ENCODE data around the gene SURF1. TPM values are rescaled to one million over a fixed set of nuclear protein-coding genes. Genes with fewer than 3 reads are reported as not detected.
"Not testable (repeated sequence)": the region's sequence is repeated elsewhere in the genome, so short reads cannot be mapped to it uniquely, and the experiment has no call there.

Gene SURF1
- total and polyA plus RNA-seq, 5 donors = 34.0 to 98.8 (median 45.5) TPM

GRCh38 chr9:133344071-133344470, 12.2 kb downstream of the SURF1 start:
- Histone ChIP-seq H3K27me3 (ENCODE audit: control insufficient read depth, insufficient read depth) (no peaks in the 10 kb centered on the region), H3K27ac (ENCODE audit: low read length) (no peak overlapping the region), H3K4me3 (ENCODE audit: low read length) (no peak overlapping the region), H3K9me3 (ENCODE audit: control insufficient read depth, low read length) (no peaks in the 10 kb centered on the region), H3K4me1 (ENCODE audit: control insufficient read depth, insufficient read depth, low read length) (peaks cover 8% of the 10 kb centered on the region)
- WGBS = 94% methylated on average over 19 of the region's 19 CpGs
- ATAC-seq (no peak), DNase-seq (peak in 1 of 3 donors; percentile 32)
- intact Hi-C loops (cut with DNase I) = no loop called here

- ATAC-seq (no peak), DNase-seq (peak in 2 of 3 donors; percentile 46 to 52)
- Histone ChIP-seq H3K9me3 (ENCODE audit: control insufficient read depth, low read length) (no peaks in the 10 kb centered on the region), H3K4me1 (ENCODE audit: control insufficient read depth, insufficient read depth, low read length) (peaks cover 6% of the 10 kb centered on the region), H3K27me3 (ENCODE audit: control insufficient read depth, insufficient read depth) (no peaks in the 10 kb centered on the region), H3K4me3 (ENCODE audit: low read length) (no peak overlapping the region), H3K27ac (ENCODE audit: low read length) (no peak overlapping the region)
- WGBS = 79% methylated on average over 11 of the region's 11 CpGs
- intact Hi-C loops (cut with DNase I) = no loop called here
Observed at GRCh38 chr9:133342570-133342969, 13.7 kb downstream of the SURF1 start.

GRCh38 chr9:133342069-133342406, 14.2 kb downstream of the SURF1 start:
- no peak overlapping the region for H3K4me3 ChIP-seq (ENCODE audit: low read length)
- no peak overlapping the region for H3K27ac ChIP-seq (ENCODE audit: low read length)
- H3K9me3 ChIP-seq (ENCODE audit: control insufficient read depth, low read length) = no peaks in the 10 kb centered on the region
- DNase-seq = no peak
- 78% methylated on average over 12 of the region's 12 CpGs for WGBS
- peaks cover 6% of the 10 kb centered on the region for H3K4me1 ChIP-seq (ENCODE audit: control insufficient read depth, insufficient read depth, low read length)
- H3K27me3 ChIP-seq (ENCODE audit: control insufficient read depth, insufficient read depth) = no peaks in the 10 kb centered on the region
- ATAC-seq = no peak
- intact Hi-C loops (cut with DNase I) = no loop called here

- H3K27me3 ChIP-seq (ENCODE audit: control insufficient read depth, insufficient read depth) = no peaks in the 10 kb centered on the region
- 86% methylated on average over 15 of the region's 15 CpGs for WGBS
- DNase-seq (peak; percentile 48 to 82 (median 82)), ATAC-seq (peak; percentile 40 to 58)
- peaks cover 2% of the 10 kb centered on the region for H3K4me1 ChIP-seq (ENCODE audit: control insufficient read depth, insufficient read depth, low read length)
- H3K4me3 ChIP-seq (ENCODE audit: low read length) = no peak overlapping the region
- intact Hi-C loops (cut with DNase I) = no loop called here
- H3K9me3 ChIP-seq (ENCODE audit: control insufficient read depth, low read length) = no peaks in the 10 kb centered on the region
- no peak overlapping the region for H3K27ac ChIP-seq (ENCODE audit: low read length)
Observed at GRCh38 chr9:133341369-133342068, 14.8 kb downstream of the SURF1 start.

- no peak overlapping the region for H3K4me3 ChIP-seq (ENCODE audit: low read length)
- no peak overlapping the region for H3K27ac ChIP-seq (ENCODE audit: low read length)
- intact Hi-C loops (cut with DNase I) = no loop called here
- H3K27me3 ChIP-seq (ENCODE audit: control insufficient read depth, insufficient read depth) = no peaks in the 10 kb centered on the region
- 84% methylated on average over 13 of the region's 13 CpGs for WGBS
- ATAC-seq = no peak
- no peaks in the 10 kb centered on the region for H3K9me3 ChIP-seq (ENCODE audit: control insufficient read depth, low read length)
- DNase-seq = peak in 1 of 3 donors; percentile 35
- H3K4me1 ChIP-seq (ENCODE audit: control insufficient read depth, insufficient read depth, low read length) = no peaks in the 10 kb centered on the region
Observed at GRCh38 chr9:133340916-133341315, 15.4 kb downstream of the SURF1 start.

- intact Hi-C loops (cut with DNase I) = no loop called here
- WGBS = 62% methylated on average over 3 of the region's 3 CpGs
- Histone ChIP-seq H3K4me1 (ENCODE audit: control insufficient read depth, insufficient read depth, low read length) (peaks cover 2% of the 10 kb centered on the region), H3K9me3 (ENCODE audit: control insufficient read depth, low read length) (no peaks in the 10 kb centered on the region), H3K27ac (ENCODE audit: low read length) (no peak overlapping the region), H3K4me3 (ENCODE audit: low read length) (no peak overlapping the region), H3K27me3 (ENCODE audit: control insufficient read depth, insufficient read depth) (no peaks in the 10 kb centered on the region)
- ATAC-seq (no peak), DNase-seq (peak in 1 of 3 donors; percentile 34)
Observed at GRCh38 chr9:133340256-133340655, 16.0 kb downstream of the SURF1 start.

- intact Hi-C loops (cut with DNase I) = no loop called here
- no peaks in the 10 kb centered on the region for H3K9me3 ChIP-seq (ENCODE audit: control insufficient read depth, low read length)
- no peak overlapping the region for H3K4me3 ChIP-seq (ENCODE audit: low read length)
- H3K4me1 ChIP-seq (ENCODE audit: control insufficient read depth, insufficient read depth, low read length) = peaks cover 3% of the 10 kb centered on the region
- ATAC-seq = no peak
- H3K27me3 ChIP-seq (ENCODE audit: control insufficient read depth, insufficient read depth) = no peaks in the 10 kb centered on the region
- no peak overlapping the region for H3K27ac ChIP-seq (ENCODE audit: low read length)
- peak in 1 of 3 donors; percentile 7 for DNase-seq
- 74% methylated on average over 5 of the region's 5 CpGs for WGBS
Observed at GRCh38 chr9:133339641-133340040, 16.6 kb downstream of the SURF1 start.

GRCh38 chr9:133335924-133336811, 20.1 kb downstream of the SURF1 start, which contains the start of gene SURF6:
Gene SURF6, minus strand, starts transcription at chr9:133336188. Its CDS starts 56 bp downstream, at chr9:133336132.
- peak; percentile 94 to 97 (median 96) for DNase-seq
- Histone ChIP-seq H3K27ac (ENCODE audit: low read length) (peak within 1 kb of the TSS; percentile 73), H3K9me3 (ENCODE audit: control insufficient read depth, low read length) (no peaks in the 10 kb centered on the region), H3K27me3 (ENCODE audit: control insufficient read depth, insufficient read depth) (no peaks in the 10 kb centered on the region), H3K4me1 (ENCODE audit: control insufficient read depth, insufficient read depth, low read length) (peaks cover 3% of the 10 kb centered on the region), H3K4me3 (ENCODE audit: low read length) (peak within 1 kb of the TSS; percentile 79)
- 4% methylated on average over 70 of the region's 70 CpGs for WGBS
- peak; percentile 96 to 97 for ATAC-seq
- intact Hi-C loops (cut with DNase I) = no loop called here

- not testable (repeated sequence) for DNase-seq; H3K4me1 ChIP-seq (ENCODE audit: control insufficient read depth, insufficient read depth, low read length); ATAC-seq; H3K9me3 ChIP-seq (ENCODE audit: control insufficient read depth, low read length); H3K27ac ChIP-seq (ENCODE audit: low read length); H3K4me3 ChIP-seq (ENCODE audit: low read length); H3K27me3 ChIP-seq (ENCODE audit: control insufficient read depth, insufficient read depth)
- whole genome bisulfite sequencing = 86% methylated on average over 11 of the region's 11 CpGs
- intact Hi-C loops (cut with DNase I) = loop anchor here in 1 of 4 donors (5.0 kb wide), 1 partner anchor 148 kb away; no protein-coding TSS in a partner anchor
Observed at GRCh38 chr9:133334888-133335287, 21.4 kb downstream of the SURF1 start.

- no peak for DNase-seq
- intact Hi-C loops (cut with DNase I) = loop anchor here in 1 of 4 donors (5.0 kb wide), 1 partner anchor 147 kb away; no protein-coding TSS in a partner anchor
- no peak for ATAC-seq
Observed at GRCh38 chr9:133334161-133334560, 22.1 kb downstream of the SURF1 start.

GRCh38 chr9:133333566-133333965, 22.7 kb downstream of the SURF1 start:
- no peak overlapping the region for H3K27ac ChIP-seq (ENCODE audit: low read length)
- H3K4me1 ChIP-seq (ENCODE audit: control insufficient read depth, insufficient read depth, low read length) = peaks cover 3% of the 10 kb centered on the region
- intact Hi-C loops (cut with DNase I) = loop anchor here in 1 of 4 donors (5.0 kb wide), 1 partner anchor 146 kb away; no protein-coding TSS in a partner anchor
- no peaks in the 10 kb centered on the region for H3K9me3 ChIP-seq (ENCODE audit: control insufficient read depth, low read length)
- WGBS = 90% methylated on average over 10 of the region's 10 CpGs
- no peaks in the 10 kb centered on the region for H3K27me3 ChIP-seq (ENCODE audit: control insufficient read depth, insufficient read depth)
- DNase-seq (no peak), ATAC-seq (no peak)
- no peak overlapping the region for H3K4me3 ChIP-seq (ENCODE audit: low read length)

More at GRCh38 chr9:133334161-133334560, 22.1 kb downstream of the SURF1 start:
- Histone ChIP-seq H3K27ac (ENCODE audit: low read length) (no peak overlapping the region), H3K4me1 (ENCODE audit: control insufficient read depth, insufficient read depth, low read length) (peaks cover 3% of the 10 kb centered on the region), H3K4me3 (ENCODE audit: low read length) (no peak overlapping the region), H3K9me3 (ENCODE audit: control insufficient read depth, low read length) (no peaks in the 10 kb centered on the region), H3K27me3 (ENCODE audit: control insufficient read depth, insufficient read depth) (no peaks in the 10 kb centered on the region)
- 89% methylated on average over 6 of the region's 6 CpGs for WGBS
